ENCODE data around the gene AZU1. TPM values are rescaled to one million over a fixed set of nuclear protein-coding genes. Genes with fewer than 3 reads are reported as not detected.

AZU1 gene
- total RNA-seq, 1 experiment from 2014 or later, result not detected

- Histone ChIP-seq H3K4me1 (replicated peaks) (peaks cover 29% of the 10 kb centered on the region), H3K27ac (no peak overlapping the region), H3K4me3 (no peak overlapping the region), H3K27me3 (replicated peaks) (no peaks in the 10 kb centered on the region), H3K36me3 (peaks cover 85% of the 10 kb centered on the region), H3K9me3 (replicated peaks) (no peaks in the 10 kb centered on the region)
- DNase-seq (ENCODE audit: low read depth in 1 of 2, low spot score in 2 of 2), result peak in 1 of 2 experiments; percentile 47
Measured at GRCh38 chr19:801030-801860, 26.4 kb upstream of the AZU1 start.

- no peak for DNase-seq (ENCODE audit: low read depth in 1 of 2, low spot score in 2 of 2)
- H3K27me3 ChIP-seq (replicated peaks), result no peaks in the 10 kb centered on the region
- no peak overlapping the region for H3K4me3 ChIP-seq
- H3K27ac ChIP-seq, result no peak overlapping the region
- peaks cover 29% of the 10 kb centered on the region for H3K4me1 ChIP-seq (replicated peaks)
- peaks cover 92% of the 10 kb centered on the region for H3K36me3 ChIP-seq
- no peaks in the 10 kb centered on the region for H3K9me3 ChIP-seq (replicated peaks)
Measured at GRCh38 chr19:801861-802497, 25.7 kb upstream of the AZU1 start.

GRCh38 chr19:802498-803098 lies 25.0 kb upstream of the AZU1 start:
- H3K27me3 ChIP-seq (replicated peaks), result no peaks in the 10 kb centered on the region
- H3K27ac ChIP-seq, result no peak overlapping the region
- no peak overlapping the region for H3K4me3 ChIP-seq
- H3K4me1 ChIP-seq (replicated peaks), result peaks cover 29% of the 10 kb centered on the region
- no peaks in the 10 kb centered on the region for H3K9me3 ChIP-seq (replicated peaks)
- H3K36me3 ChIP-seq, result peaks cover 99% of the 10 kb centered on the region
- no peak for DNase-seq (ENCODE audit: low read depth in 1 of 2, low spot score in 2 of 2)

- Histone ChIP-seq H3K27me3 (replicated peaks) (no peaks in the 10 kb centered on the region), H3K4me1 (replicated peaks) (peaks cover 29% of the 10 kb centered on the region), H3K4me3 (no peak overlapping the region), H3K9me3 (replicated peaks) (no peaks in the 10 kb centered on the region), H3K27ac (no peak overlapping the region), H3K36me3 (peaks cover 100% of the 10 kb centered on the region)
- DNase-seq (ENCODE audit: low read depth in 1 of 2, low spot score in 2 of 2), result no peak
Measured at GRCh38 chr19:803099-803561, 24.5 kb upstream of the AZU1 start.

GRCh38 chr19:803686-804418 lies 23.8 kb upstream of the AZU1 start:
- peaks cover 100% of the 10 kb centered on the region for H3K36me3 ChIP-seq
- H3K27me3 ChIP-seq (replicated peaks), result no peaks in the 10 kb centered on the region
- H3K9me3 ChIP-seq (replicated peaks), result no peaks in the 10 kb centered on the region
- peaks cover 29% of the 10 kb centered on the region for H3K4me1 ChIP-seq (replicated peaks)
- H3K4me3 ChIP-seq, result no peak overlapping the region
- no peak overlapping the region for H3K27ac ChIP-seq
- DNase-seq (ENCODE audit: low read depth in 1 of 2, low spot score in 2 of 2), result peak in 1 of 2 experiments; percentile 40

- no peak for DNase-seq (ENCODE audit: low read depth in 1 of 2, low spot score in 2 of 2)
- Histone ChIP-seq H3K36me3 (peaks cover 100% of the 10 kb centered on the region), H3K27ac (no peak overlapping the region), H3K4me1 (replicated peaks) (peaks cover 25% of the 10 kb centered on the region), H3K27me3 (replicated peaks) (no peaks in the 10 kb centered on the region), H3K4me3 (no peak overlapping the region), H3K9me3 (replicated peaks) (no peaks in the 10 kb centered on the region)
Measured at GRCh38 chr19:804419-805165, 23.0 kb upstream of the AZU1 start.

- peaks cover 100% of the 10 kb centered on the region for H3K36me3 ChIP-seq
- DNase-seq (ENCODE audit: low read depth in 1 of 2, low spot score in 2 of 2), result no peak
Measured at GRCh38 chr19:805166-805551, 22.5 kb upstream of the AZU1 start.

GRCh38 chr19:805600-806550 lies 21.8 kb upstream of the AZU1 start:
- Histone ChIP-seq H3K9me3 (replicated peaks) (no peaks in the 10 kb centered on the region), H3K27me3 (replicated peaks) (no peaks in the 10 kb centered on the region), H3K27ac (no peak overlapping the region), H3K4me1 (replicated peaks) (peaks cover 12% of the 10 kb centered on the region), H3K4me3 (no peak overlapping the region), H3K36me3 (peaks cover 100% of the 10 kb centered on the region)
- no peak for DNase-seq (ENCODE audit: low read depth in 1 of 2, low spot score in 2 of 2)

More at GRCh38 chr19:805166-805551, 22.5 kb upstream of the AZU1 start:
- no peaks in the 10 kb centered on the region for H3K27me3 ChIP-seq (replicated peaks)
- H3K9me3 ChIP-seq (replicated peaks), result no peaks in the 10 kb centered on the region
- no peak overlapping the region for H3K27ac ChIP-seq
- peaks cover 19% of the 10 kb centered on the region for H3K4me1 ChIP-seq (replicated peaks)
- H3K4me3 ChIP-seq, result no peak overlapping the region

- H3K27ac ChIP-seq, result no peak overlapping the region
- H3K4me1 ChIP-seq (replicated peaks), result peaks cover 1% of the 10 kb centered on the region
- DNase-seq (ENCODE audit: low read depth in 1 of 2, low spot score in 2 of 2), result no peak
- no peak overlapping the region for H3K4me3 ChIP-seq
- peaks cover 100% of the 10 kb centered on the region for H3K36me3 ChIP-seq
- H3K9me3 ChIP-seq (replicated peaks), result no peaks in the 10 kb centered on the region
- H3K27me3 ChIP-seq (replicated peaks), result no peaks in the 10 kb centered on the region
Measured at GRCh38 chr19:806815-807421, 20.7 kb upstream of the AZU1 start.

- Histone ChIP-seq H3K9me3 (replicated peaks) (no peaks in the 10 kb centered on the region), H3K4me1 (replicated peaks) (no peaks in the 10 kb centered on the region; the same call in 1 of the 2 replicates), H3K4me3 (no peak overlapping the region), H3K27me3 (replicated peaks) (no peaks in the 10 kb centered on the region), H3K36me3 (peaks cover 97% of the 10 kb centered on the region), H3K27ac (no peak overlapping the region)
- no peak for DNase-seq (ENCODE audit: low read depth in 1 of 2, low spot score in 2 of 2)
Measured at GRCh38 chr19:807627-808422, 19.8 kb upstream of the AZU1 start.

GRCh38 chr19:808423-808775 lies 19.2 kb upstream of the AZU1 start:
- Histone ChIP-seq H3K36me3 (peaks cover 97% of the 10 kb centered on the region), H3K4me3 (no peak overlapping the region), H3K27ac (no peak overlapping the region), H3K9me3 (replicated peaks) (no peaks in the 10 kb centered on the region), H3K27me3 (replicated peaks) (no peaks in the 10 kb centered on the region), H3K4me1 (replicated peaks) (no peaks in the 10 kb centered on the region; the same call in 1 of the 2 replicates)
- no peak for DNase-seq (ENCODE audit: low read depth in 1 of 2, low spot score in 2 of 2)

All from SJSA1 (cell line).